HepG2 (cell line): ENCODE results near the gene EMC9. TPM values are rescaled to one million over a fixed set of nuclear protein-coding genes. Genes with fewer than 3 reads are reported as not detected.

Experiments used
- HOXA3 ChIP-seq: sonication (generic); formaldehyde crosslinking; IDR thresholded peaks from 2 replicates; pipeline ENCODE4 v1.5.0; 2020; ENCODE audit warnings: missing genetic modification reagents
- MED13 ChIP-seq: sonication (generic); formaldehyde crosslinking; IDR thresholded peaks from 2 replicates; pipeline ENCODE4 v1.5.0; 2020; ENCODE audit warnings: missing genetic modification reagents
- MTA1 ChIP-seq: sonication (generic); formaldehyde crosslinking; IDR thresholded peaks from 2 replicates; pipeline ENCODE4 v1.4.0; 2020; ENCODE audit warnings: missing genetic modification reagents, mild to moderate bottlenecking, borderline replicate concordance
- NFYC ChIP-seq: IDR thresholded peaks from 2 replicates; pipeline ENCODE4 v1.6.1; 2016; ENCODE audit warnings: missing genetic modification reagents, missing compliant biosample characterization
- ZNF382 ChIP-seq: sonication (generic); formaldehyde crosslinking; IDR thresholded peaks from 2 replicates; pipeline ENCODE4 v1.5.0; 2020; ENCODE audit warnings: missing genetic modification reagents, mild to moderate bottlenecking, borderline replicate concordance
- ZNF687 ChIP-seq: sonication (generic); formaldehyde crosslinking; IDR thresholded peaks from 2 replicates; pipeline ENCODE4 v1.5.1; 2020; ENCODE audit warnings: mild to moderate bottlenecking, missing genetic modification reagents, moderate library complexity
- ZNF768 ChIP-seq: sonication (generic); formaldehyde crosslinking; IDR thresholded peaks from 2 replicates; pipeline ENCODE4 v1.4.0; 2020; ENCODE audit warnings: missing genetic modification reagents
- polyA plus RNA-seq, 8 experiments: library from polyadenylated mRNA; depleted of rRNA in 3 of 8; stranded (reverse) in 7 of 8; unstranded in 1 of 8; fragments of >200 nt; fragmentation: Illumina TruSeq in 4 of 8; extraction: Trizol in 4 of 8; gene quantifications; 2 replicates each; pipeline versions ENCODE4 v1.2.1 to v1.2.3, GENCODE V29; 2011 to 2016; ENCODE audit warnings: low read depth in 4 of 8, missing spikeins in 1 of 8, mixed read lengths in 1 of 8; ENCODE audit not compliant: insufficient read depth in 1 of 8
- total RNA-seq, 5 experiments: library from RNA; depleted of rRNA; stranded (reverse); fragments of >200 nt; fragmentation: Illumina TruSeq; extraction: Trizol; gene quantifications; 2 replicates each; pipeline ENCODE4 v1.2.3, GENCODE V29; 2016; ENCODE audit warnings: low read depth in 1 of 5
- TF ChIP-seq, protein P1 (sequence below): sonication (generic); formaldehyde crosslinking; conservative IDR thresholded peaks from 2 replicates; pipeline ENCODE4 v1.5.0; 2020; ENCODE audit warnings: missing genetic modification reagents
- TF ChIP-seq, protein P2 (sequence below): sonication (generic); formaldehyde crosslinking; IDR thresholded peaks from 2 replicates; pipeline ENCODE4 v1.4.0; 2020; ENCODE audit warnings: low read depth, mild to moderate bottlenecking, missing genetic modification reagents
- TF ChIP-seq, protein P3 (sequence below): sonication (generic); formaldehyde crosslinking; IDR thresholded peaks from 2 replicates; pipeline ENCODE4 v1.4.0; 2020; ENCODE audit warnings: mild to moderate bottlenecking, missing genetic modification reagents
- TF ChIP-seq, protein P4 (sequence below), 2 experiments: sonication (generic) in 1 of 2; formaldehyde crosslinking in 1 of 2; IDR thresholded peaks; 2 replicates each; pipeline versions ENCODE4 v1.6.1 to v1.9.0; 2014 to 2022; ENCODE audit warnings: antibody characterized with exemption in 1 of 2, borderline replicate concordance in 1 of 2, inconsistent platforms in 1 of 2, low read depth in 1 of 2, missing genetic modification reagents in 1 of 2

The EMC9 gene
- total and polyA plus RNA-seq, 2 of the 13 experiments (the other 11 are each of a cell fraction or from before 2014, with no cell fraction given) = 60.5 to 78.7 TPM

DNA sequence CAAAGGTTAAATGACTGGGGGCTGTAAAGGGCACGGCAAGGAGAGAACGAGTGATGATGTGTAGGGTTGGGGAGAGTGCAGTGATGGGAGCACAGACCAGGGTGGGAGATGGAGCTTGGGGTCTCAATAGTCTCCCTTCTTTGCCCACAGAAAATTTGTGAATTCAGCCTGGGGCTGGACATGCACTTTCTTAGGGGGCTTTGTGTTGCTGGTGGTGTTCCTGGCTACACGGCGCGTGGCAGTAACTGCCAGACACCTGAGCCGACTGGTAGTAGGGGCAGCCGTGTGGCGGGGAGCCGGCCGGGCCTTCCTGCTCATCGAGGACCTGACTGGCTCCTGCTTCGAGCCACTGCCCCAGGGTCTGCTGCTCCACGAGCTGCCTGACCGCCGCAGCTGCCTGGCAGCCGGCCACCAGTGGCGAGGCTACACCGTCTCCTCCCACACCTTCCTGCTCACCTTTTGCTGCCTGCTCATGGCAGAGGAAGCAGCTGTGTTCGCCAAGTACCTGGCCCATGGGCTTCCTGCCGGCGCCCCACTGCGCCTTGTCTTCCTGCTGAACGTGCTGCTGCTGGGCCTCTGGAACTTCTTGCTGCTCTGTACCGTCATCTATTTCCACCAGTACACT lies 9.2 kb downstream of the EMC9 start (continued):
- peak; percentile 71 for TF ChIP-seq ZNF687
- TF ChIP-seq NFYC (CRISPR knock-in tag) = no peak
- TF ChIP-seq, protein P1, sequence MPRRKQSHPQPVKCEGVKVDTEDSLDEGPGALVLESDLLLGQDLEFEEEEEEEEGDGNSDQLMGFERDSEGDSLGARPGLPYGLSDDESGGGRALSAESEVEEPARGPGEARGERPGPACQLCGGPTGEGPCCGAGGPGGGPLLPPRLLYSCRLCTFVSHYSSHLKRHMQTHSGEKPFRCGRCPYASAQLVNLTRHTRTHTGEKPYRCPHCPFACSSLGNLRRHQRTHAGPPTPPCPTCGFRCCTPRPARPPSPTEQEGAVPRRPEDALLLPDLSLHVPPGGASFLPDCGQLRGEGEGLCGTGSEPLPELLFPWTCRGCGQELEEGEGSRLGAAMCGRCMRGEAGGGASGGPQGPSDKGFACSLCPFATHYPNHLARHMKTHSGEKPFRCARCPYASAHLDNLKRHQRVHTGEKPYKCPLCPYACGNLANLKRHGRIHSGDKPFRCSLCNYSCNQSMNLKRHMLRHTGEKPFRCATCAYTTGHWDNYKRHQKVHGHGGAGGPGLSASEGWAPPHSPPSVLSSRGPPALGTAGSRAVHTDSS (CRISPR knock-in tag) = 0 out of 2 replicates have a peak, but pooled peaks have one; percentile 53
- peak; percentile 55; the same call in 1 of the 2 replicates for TF ChIP-seq HOXA3
- TF ChIP-seq, protein P2, sequence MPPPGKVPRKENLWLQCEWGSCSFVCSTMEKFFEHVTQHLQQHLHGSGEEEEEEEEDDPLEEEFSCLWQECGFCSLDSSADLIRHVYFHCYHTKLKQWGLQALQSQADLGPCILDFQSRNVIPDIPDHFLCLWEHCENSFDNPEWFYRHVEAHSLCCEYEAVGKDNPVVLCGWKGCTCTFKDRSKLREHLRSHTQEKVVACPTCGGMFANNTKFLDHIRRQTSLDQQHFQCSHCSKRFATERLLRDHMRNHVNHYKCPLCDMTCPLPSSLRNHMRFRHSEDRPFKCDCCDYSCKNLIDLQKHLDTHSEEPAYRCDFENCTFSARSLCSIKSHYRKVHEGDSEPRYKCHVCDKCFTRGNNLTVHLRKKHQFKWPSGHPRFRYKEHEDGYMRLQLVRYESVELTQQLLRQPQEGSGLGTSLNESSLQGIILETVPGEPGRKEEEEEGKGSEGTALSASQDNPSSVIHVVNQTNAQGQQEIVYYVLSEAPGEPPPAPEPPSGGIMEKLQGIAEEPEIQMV (CRISPR knock-in tag) = no peak
- TF ChIP-seq ZNF768 (CRISPR knock-in tag) = peak; percentile 71; the same call in 1 of the 2 replicates
- TF ChIP-seq MED13 (CRISPR knock-in tag) = 0 out of 2 replicates have a peak, but pooled peaks have one; percentile 40
- peak; percentile 42; the same call in 1 of the 2 replicates for TF ChIP-seq MTA1
- TF ChIP-seq, protein P3, sequence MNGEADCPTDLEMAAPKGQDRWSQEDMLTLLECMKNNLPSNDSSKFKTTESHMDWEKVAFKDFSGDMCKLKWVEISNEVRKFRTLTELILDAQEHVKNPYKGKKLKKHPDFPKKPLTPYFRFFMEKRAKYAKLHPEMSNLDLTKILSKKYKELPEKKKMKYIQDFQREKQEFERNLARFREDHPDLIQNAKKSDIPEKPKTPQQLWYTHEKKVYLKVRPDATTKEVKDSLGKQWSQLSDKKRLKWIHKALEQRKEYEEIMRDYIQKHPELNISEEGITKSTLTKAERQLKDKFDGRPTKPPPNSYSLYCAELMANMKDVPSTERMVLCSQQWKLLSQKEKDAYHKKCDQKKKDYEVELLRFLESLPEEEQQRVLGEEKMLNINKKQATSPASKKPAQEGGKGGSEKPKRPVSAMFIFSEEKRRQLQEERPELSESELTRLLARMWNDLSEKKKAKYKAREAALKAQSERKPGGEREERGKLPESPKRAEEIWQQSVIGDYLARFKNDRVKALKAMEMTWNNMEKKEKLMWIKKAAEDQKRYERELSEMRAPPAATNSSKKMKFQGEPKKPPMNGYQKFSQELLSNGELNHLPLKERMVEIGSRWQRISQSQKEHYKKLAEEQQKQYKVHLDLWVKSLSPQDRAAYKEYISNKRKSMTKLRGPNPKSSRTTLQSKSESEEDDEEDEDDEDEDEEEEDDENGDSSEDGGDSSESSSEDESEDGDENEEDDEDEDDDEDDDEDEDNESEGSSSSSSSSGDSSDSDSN (CRISPR knock-in tag) = 0 out of 2 replicates have a peak, but pooled peaks have one; percentile 28
- TF ChIP-seq ZNF382 (CRISPR knock-in tag) = no peak
- TF ChIP-seq, protein P4, sequence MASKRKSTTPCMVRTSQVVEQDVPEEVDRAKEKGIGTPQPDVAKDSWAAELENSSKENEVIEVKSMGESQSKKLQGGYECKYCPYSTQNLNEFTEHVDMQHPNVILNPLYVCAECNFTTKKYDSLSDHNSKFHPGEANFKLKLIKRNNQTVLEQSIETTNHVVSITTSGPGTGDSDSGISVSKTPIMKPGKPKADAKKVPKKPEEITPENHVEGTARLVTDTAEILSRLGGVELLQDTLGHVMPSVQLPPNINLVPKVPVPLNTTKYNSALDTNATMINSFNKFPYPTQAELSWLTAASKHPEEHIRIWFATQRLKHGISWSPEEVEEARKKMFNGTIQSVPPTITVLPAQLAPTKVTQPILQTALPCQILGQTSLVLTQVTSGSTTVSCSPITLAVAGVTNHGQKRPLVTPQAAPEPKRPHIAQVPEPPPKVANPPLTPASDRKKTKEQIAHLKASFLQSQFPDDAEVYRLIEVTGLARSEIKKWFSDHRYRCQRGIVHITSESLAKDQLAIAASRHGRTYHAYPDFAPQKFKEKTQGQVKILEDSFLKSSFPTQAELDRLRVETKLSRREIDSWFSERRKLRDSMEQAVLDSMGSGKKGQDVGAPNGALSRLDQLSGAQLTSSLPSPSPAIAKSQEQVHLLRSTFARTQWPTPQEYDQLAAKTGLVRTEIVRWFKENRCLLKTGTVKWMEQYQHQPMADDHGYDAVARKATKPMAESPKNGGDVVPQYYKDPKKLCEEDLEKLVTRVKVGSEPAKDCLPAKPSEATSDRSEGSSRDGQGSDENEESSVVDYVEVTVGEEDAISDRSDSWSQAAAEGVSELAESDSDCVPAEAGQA (IDR thresholded peaks at IDR 0.05; ENCODE audit: low read depth) = 0 out of 2 replicates have a peak, but pooled peaks have one; percentile 8
- TF ChIP-seq, protein P4 (CRISPR knock-in tag; IDR thresholded peaks at IDR 0.05; ENCODE audit: borderline replicate concordance) = no peak
